GM12878 (cell line): ENCODE results near the gene SETBP1. TPM values are rescaled to one million over a fixed set of nuclear protein-coding genes. Genes with fewer than 3 reads are reported as not detected.

Source experiments
- ATAC-seq: fragments of 200-7000 bp; cut with Tn5 transposase; 3 replicates; pipeline ENCODE4 v1.9.1; 2020; ENCODE audit warnings: mild to moderate bottlenecking, moderate library complexity
- BruUV-seq: library from RNA; stranded (reverse); fragments of 400-500 nt; replicated peaks from 2 replicates; lab custom pipeline; 2021; lab: Mats Ljungman, UMichigan
- CTCF ChIA-PET: fragments of 300-600 bp; sonication (Branson Sonifier 250); formaldehyde crosslinking; extraction: SDS; loops from one replicate; lab custom pipeline; 2021; ENCODE audit warnings: inconsistent platforms; lab: Yijun Ruan, JAX
- POLR2A ChIA-PET: fragments of 350-600 bp; formaldehyde crosslinking; extraction: SDS; loops from one replicate; lab custom pipeline; 2021; ENCODE audit warnings: inconsistent platforms; lab: Charles Lee
- RAD21 ChIA-PET: fragments of 300-600 bp; sonication (Branson Sonifier 250); formaldehyde crosslinking; loops from one replicate; lab custom pipeline; 2023; ENCODE audit warnings: antibody characterized with exemption; ENCODE audit not compliant: unreplicated experiment; lab: Charles Lee
- SMC1A ChIA-PET: fragments of 300-600 bp; sonication (Branson Sonifier 250); formaldehyde crosslinking; loops from one replicate; lab custom pipeline; 2023; ENCODE audit not compliant: unreplicated experiment, uncharacterized antibody; lab: Charles Lee
- DNase-seq: peaks from one replicate; pipeline ENCODE4 v3.0.0-alpha.2; 2011; ENCODE audit warnings: low read depth, low spot score
- FAIRE-seq: peaks from 3 replicates; lab custom pipeline; 2011; peaks lifted over from hg19 to GRCh38; lab: Jason Lieb, UNC
- H2AFZ ChIP-seq: 2 replicates; pipeline ENCODE4 v1.6.0; 2011; ENCODE audit warnings: low read depth, low read length, control low read depth; ENCODE audit not compliant: control insufficient read depth
- H3K27ac ChIP-seq: 2 replicates; pipeline ENCODE4 v1.5.1; 2011; ENCODE audit warnings: control low read depth; ENCODE audit not compliant: control insufficient read depth, insufficient read depth
- H3K27me3 ChIP-seq, 2 experiments: replicated peaks in 1 of 2; 2 replicates each; pipeline versions ENCODE4 v1.6.0 to v1.6.1; 2011; ENCODE audit warnings: low read length in 1 of 2; ENCODE audit not compliant: control insufficient read depth in 2 of 2, insufficient read depth in 2 of 2
- H3K36me3 ChIP-seq, 2 experiments: 2 replicates each; pipeline ENCODE4 v1.5.1; 2011; ENCODE audit warnings: low read length in 1 of 2; ENCODE audit not compliant: control insufficient read depth in 2 of 2, insufficient read depth in 2 of 2
- H3K4me1 ChIP-seq: 2 replicates; pipeline ENCODE4 v1.6.1; 2011; ENCODE audit warnings: mild to moderate bottlenecking, low read length, moderate library complexity, mixed read lengths; ENCODE audit not compliant: control insufficient read depth, insufficient read depth
- H3K4me2 ChIP-seq: 2 replicates; pipeline ENCODE4 v1.6.0; 2011; ENCODE audit warnings: control low read depth; ENCODE audit not compliant: control insufficient read depth, insufficient read depth
- H3K4me3 ChIP-seq: fragments of 200-600 bp; sonication (generic); 2 replicates; pipeline ENCODE4 v1.5.1; 2016
- H3K79me2 ChIP-seq: 2 replicates; pipeline ENCODE4 v1.6.0; 2011; ENCODE audit warnings: low read length; ENCODE audit not compliant: control insufficient read depth, insufficient read depth
- H3K9ac ChIP-seq: 2 replicates; pipeline ENCODE4 v1.8.0; 2011; ENCODE audit warnings: low read length, control low read depth, mixed read lengths; ENCODE audit not compliant: control insufficient read depth, insufficient read depth
- H3K9me3 ChIP-seq: replicated peaks from 3 replicates; pipeline ENCODE4 v1.5.1; 2011; ENCODE audit warnings: mild to moderate bottlenecking, low read length; ENCODE audit not compliant: control insufficient read depth, insufficient read depth
- H4K20me1 ChIP-seq: 2 replicates; pipeline ENCODE4 v1.6.0; 2011; ENCODE audit not compliant: control insufficient read depth, insufficient read depth
- EED ChIP-seq: sonication (generic); IDR thresholded peaks from 2 replicates; pipeline ENCODE4 v1.6.1; 2016; ENCODE audit warnings: antibody characterized with exemption, low read depth
- IKZF1 ChIP-seq: fragments of 450-650 bp; conservative IDR thresholded peaks from 2 replicates; pipeline ENCODE4 v1.6.1; 2017; ENCODE audit warnings: antibody characterized with exemption, mild to moderate bottlenecking
- IKZF2 ChIP-seq, 2 experiments: fragments of 450-650 bp; IDR thresholded peaks; 2 replicates each; pipeline ENCODE4 v1.6.1; 2017; ENCODE audit warnings: mild to moderate bottlenecking in 2 of 2, moderate library complexity in 2 of 2
- NR2C1 ChIP-seq: fragments of 450-650 bp; IDR thresholded peaks from 2 replicates; pipeline ENCODE4 v1.6.1; 2017; ENCODE audit warnings: antibody characterized with exemption, mild to moderate bottlenecking, moderate library complexity
- POLR2A ChIP-seq: IDR thresholded peaks from 2 replicates; pipeline ENCODE4 v1.6.1; 2011; ENCODE audit warnings: low read depth, mild to moderate bottlenecking, low read length
- RUNX3 ChIP-seq: IDR thresholded peaks from 2 replicates; pipeline ENCODE4 v1.6.1; 2012; ENCODE audit warnings: low read length, inconsistent platforms
- WGBS: methylation state at CpG from one replicate; pipeline ENCODE4 v1.1.6; 2016; ENCODE audit warnings: low lambda C conversion rate; ENCODE audit not compliant: insufficient replicate concordance, insufficient coverage; ENCODE audit errors: missing lambda C conversion rate; 5-methylcytosine and 5-hydroxymethylcytosine counted together
- in situ Hi-C: fragments of 300-500 bp; cut with MboI; formaldehyde crosslinking; loops from 9 replicates; pipeline ENCODE4 v1.14.3; 2018; ENCODE audit warnings: mixed read lengths
- intact Hi-C: fragments of 100-400 bp; cut with micrococcal nuclease; formaldehyde crosslinking; loops from one replicate; pipeline ENCODE4 v1.14.2; 2022; ENCODE audit not compliant: unreplicated experiment
- polyA plus RNA-seq, 11 experiments: library from polyadenylated mRNA; depleted of rRNA in 4 of 11; unstranded in 6 of 11; stranded (reverse) in 5 of 11; fragments of >200 nt; fragmentation: Nextera tagmentation in 4 of 11; fragmentation: Illumina TruSeq in 1 of 11; extraction: Ambion mirVana in 4 of 11; extraction: Trizol in 1 of 11; gene quantifications; 1 replicate in 1 of 11; 2 replicates in 10 of 11; pipeline versions ENCODE4 v1.2.1 to v1.2.3, GENCODE V29; 2011 to 2016; ENCODE audit warnings: inconsistent platforms in 2 of 11, missing spikeins in 2 of 11, low read depth in 1 of 11
- total RNA-seq, 4 experiments: library from RNA; depleted of rRNA in 3 of 4; stranded (reverse); fragments of >200 nt in 3 of 4; fragmentation: Illumina TruSeq in 1 of 4; extraction: Trizol in 1 of 4; gene quantifications; 2 replicates each; pipeline versions ENCODE4 v1.2.1 to v1.2.3, GENCODE V29; 2013 to 2021

The SETBP1 gene
- total and polyA plus RNA-seq, 10 of the 15 experiments (the other 5 are each of a cell fraction or from before 2014, with no cell fraction given): 0.99 to 29.7 (median 8.3) TPM

- H3K9ac ChIP-seq: no peak overlapping the region
- H3K27me3 ChIP-seq: no peaks in the 10 kb centered on the region
- ChIA-PET SMC1A (interaction anchor here (0.6 to 9.9 kb wide), 23 partner anchors 10 to 300 kb away, joined by 3 to 57 read pairs (median 4); no protein-coding TSS in a partner anchor), POLR2A (interaction anchor here (0.5 to 1.5 kb wide), 3 partner anchors 25 to 229 kb away, joined by 3 to 6 read pairs (median 4); no protein-coding TSS in a partner anchor), CTCF (interaction anchor here (0.6 to 5.0 kb wide), 11 partner anchors 8 to 300 kb away, joined by 3 to 17 read pairs (median 3); no protein-coding TSS in a partner anchor), RAD21 (interaction anchor here (0.8 to 2.9 kb wide), 12 partner anchors 9 to 232 kb away, joined by 3 to 16 read pairs (median 4); partner anchors contain the start of gene SETBP1)
- no TSS peak for BruUV-seq
- H3K27ac ChIP-seq: no peak overlapping the region; the same call in 1 of the 2 replicates
- H3K4me3 ChIP-seq: no peak overlapping the region
- in situ Hi-C loops: no loop called here
- 44% methylated on average over 6 of the region's 6 CpGs for WGBS
- peak overlapping the region; percentile 40 for H3K4me2 ChIP-seq
- 0 out of 3 replicates have a peak, but pooled peaks have one; percentile 6 for ATAC-seq
- H3K9me3 ChIP-seq: no peaks in the 10 kb centered on the region
- no peak for FAIRE-seq
- H3K4me1 ChIP-seq: peaks cover 45% of the 10 kb centered on the region
- no peaks in the 10 kb centered on the region for H3K36me3 ChIP-seq
- intact Hi-C loops: loop anchor here (5.0 kb wide), 1 partner anchor 194 kb away; no protein-coding TSS in a partner anchor
- no peaks in the 10 kb centered on the region for H4K20me1 ChIP-seq
- no peaks in the 10 kb centered on the region; the same call in none of the 2 replicates for H3K79me2 ChIP-seq
- no peak overlapping the region for H2AFZ ChIP-seq
- no peak for DNase-seq
- TF ChIP-seq IKZF1 (peak; percentile 54), NR2C1 (no peak), POLR2A (no peak), EED (peak; percentile 37), IKZF2 (IDR thresholded peaks at IDR 0.05) (peak in 1 of 2 experiments; percentile 52; a peak in 2 of 4 replicates), RUNX3 (peak; percentile 58; the same call in 1 of the 2 replicates)
Measured at GRCh38 chr18:44912740-44913478, 232.2 kb downstream of the SETBP1 start.
